HG03066 (cell line): ENCODE measurements around the gene FCGR1A.
"Not testable (repeated sequence)": the region's sequence is repeated elsewhere in the genome, so short reads cannot be mapped to it uniquely, and the experiment has no call there.

Source experiments
- ATAC-seq: cut with Tn5 transposase; IDR thresholded peaks from one replicate; pipeline ENCODE4 v1.9.1; 2021; ENCODE audit warnings: low read depth; ENCODE audit not compliant: unreplicated experiment

FCGR1A gene

DNA sequence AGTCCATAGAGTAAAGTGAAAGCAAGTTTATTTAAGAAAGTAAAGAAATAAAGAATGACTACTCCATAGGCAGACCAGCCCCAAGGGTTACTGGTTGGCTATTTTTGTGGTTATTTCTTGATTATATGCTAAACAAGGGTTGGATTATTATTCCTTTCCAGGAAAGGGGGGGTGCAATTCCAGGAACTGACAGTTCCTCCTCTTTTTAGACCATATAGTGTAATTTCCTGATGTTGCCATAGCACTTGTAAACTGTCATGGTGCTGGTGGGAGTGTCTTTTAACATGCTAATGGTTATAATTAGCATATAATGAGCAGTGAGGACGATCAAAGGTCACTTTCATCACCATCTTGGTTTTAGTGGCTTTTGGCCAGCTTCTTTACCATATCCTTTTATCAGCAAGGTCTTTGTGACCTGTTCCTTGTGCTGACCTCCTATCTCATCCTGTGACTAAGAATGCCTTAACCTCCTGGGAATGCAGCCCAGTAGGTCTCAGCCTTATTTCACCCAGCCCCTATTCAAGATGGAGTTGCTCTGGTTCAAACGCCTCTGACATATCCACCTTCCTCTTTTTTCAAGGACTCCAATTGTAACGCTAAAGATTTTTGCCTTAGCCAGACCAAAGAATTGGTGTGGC lies 6.9 kb upstream of the FCGR1A start:
- not testable (repeated sequence) for ATAC-seq

DNA sequence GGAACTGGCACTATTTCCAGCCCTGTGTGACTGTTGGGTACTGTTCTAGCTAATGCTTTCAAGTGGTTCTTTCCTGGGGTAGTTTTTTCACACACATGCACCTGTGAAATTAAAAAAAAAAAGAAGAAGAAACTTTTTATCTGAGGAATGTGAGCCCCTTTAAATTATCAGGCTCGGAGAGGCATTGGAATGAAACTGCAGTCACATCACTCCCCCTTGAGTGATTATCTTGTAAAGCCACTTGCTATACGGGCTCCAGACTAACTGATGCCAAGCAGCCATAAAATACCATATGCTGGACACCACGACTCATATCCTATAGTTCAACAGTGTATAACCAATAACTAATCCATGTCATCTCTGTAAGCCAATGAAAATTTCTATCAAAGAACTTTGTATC lies 5.4 kb upstream of the FCGR1A start:
- ATAC-seq = not testable (repeated sequence)

DNA sequence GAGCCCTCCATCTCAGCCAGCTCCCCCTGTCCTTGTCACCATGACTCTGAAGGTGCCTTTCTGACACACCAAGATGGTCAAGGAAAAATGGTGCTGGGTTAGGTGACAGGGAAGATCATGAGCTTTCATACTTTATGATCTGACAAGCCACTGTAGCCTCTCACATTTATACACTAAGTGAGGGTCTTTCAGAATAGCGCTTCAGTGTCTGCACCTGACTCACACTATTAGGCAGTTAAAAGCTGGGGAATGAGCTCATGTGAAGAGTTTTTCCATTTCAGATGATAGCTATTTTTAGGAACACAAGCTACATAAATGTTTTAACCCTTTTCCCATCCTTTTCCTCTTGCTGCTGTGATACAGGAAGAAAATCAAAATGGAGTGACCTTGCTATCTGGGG lies 4.2 kb upstream of the FCGR1A start:
- ATAC-seq = not testable (repeated sequence)

DNA sequence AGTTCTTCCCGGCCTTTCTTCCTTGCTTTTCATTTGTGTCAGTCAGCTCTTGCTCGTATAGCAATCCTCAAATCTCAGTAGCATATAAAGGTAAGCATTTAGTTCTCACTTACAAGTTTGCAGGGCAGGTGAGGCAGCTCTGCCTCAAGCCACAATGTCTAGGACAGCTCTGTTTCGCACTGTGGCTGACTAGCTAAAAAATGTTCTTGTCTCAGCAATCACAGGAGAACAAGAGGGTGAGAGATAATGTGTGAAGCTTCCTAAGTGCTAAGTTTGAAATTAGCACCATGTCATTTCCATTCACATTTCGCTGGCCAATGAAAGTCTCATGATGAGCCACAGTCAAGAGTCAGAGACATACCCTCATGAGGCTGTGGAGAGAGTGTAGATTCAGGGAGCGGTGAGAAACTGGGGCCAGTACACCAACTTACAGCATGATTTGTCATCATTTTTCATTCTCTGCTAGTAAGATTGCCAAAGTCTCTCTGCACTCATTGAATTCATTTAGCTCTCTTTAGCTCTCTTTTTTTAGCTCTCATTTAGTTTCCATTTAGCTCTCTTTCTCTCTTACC lies 995 bp upstream of the FCGR1A start:
- ATAC-seq = not testable (repeated sequence)

DNA sequence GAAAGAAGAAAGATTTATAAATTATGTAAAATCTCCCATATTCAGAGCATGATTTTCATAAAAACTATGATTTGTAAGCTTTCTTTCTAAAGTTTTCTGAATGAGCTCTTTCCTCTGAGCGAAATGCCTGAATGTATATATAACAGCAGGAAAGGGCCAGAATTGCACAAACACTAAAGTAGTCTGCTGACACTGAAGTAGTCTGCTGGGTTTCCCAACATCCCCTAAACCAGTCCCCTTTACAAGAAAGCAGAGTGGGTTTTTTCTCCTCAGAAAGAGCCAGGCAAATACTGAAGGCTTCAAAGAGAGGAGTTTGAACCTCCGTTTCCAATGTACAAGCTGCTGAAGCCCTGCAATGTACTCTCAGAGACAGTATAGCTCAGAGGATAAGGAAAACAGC lies 795 bp downstream of the FCGR1A start:
- not testable (repeated sequence) for ATAC-seq

DNA sequence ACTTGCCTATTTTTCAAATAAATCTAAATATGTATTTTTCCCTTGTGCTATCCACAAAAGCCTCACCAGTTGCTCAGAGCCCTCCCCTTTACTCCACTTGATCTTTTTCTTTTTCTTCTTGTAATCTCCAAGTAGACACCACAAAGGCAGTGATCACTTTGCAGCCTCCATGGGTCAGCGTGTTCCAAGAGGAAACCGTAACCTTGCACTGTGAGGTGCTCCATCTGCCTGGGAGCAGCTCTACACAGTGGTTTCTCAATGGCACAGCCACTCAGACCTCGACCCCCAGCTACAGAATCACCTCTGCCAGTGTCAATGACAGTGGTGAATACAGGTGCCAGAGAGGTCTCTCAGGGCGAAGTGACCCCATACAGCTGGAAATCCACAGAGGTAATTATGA lies 1.4 kb downstream of the FCGR1A start:
- not testable (repeated sequence) for ATAC-seq

DNA sequence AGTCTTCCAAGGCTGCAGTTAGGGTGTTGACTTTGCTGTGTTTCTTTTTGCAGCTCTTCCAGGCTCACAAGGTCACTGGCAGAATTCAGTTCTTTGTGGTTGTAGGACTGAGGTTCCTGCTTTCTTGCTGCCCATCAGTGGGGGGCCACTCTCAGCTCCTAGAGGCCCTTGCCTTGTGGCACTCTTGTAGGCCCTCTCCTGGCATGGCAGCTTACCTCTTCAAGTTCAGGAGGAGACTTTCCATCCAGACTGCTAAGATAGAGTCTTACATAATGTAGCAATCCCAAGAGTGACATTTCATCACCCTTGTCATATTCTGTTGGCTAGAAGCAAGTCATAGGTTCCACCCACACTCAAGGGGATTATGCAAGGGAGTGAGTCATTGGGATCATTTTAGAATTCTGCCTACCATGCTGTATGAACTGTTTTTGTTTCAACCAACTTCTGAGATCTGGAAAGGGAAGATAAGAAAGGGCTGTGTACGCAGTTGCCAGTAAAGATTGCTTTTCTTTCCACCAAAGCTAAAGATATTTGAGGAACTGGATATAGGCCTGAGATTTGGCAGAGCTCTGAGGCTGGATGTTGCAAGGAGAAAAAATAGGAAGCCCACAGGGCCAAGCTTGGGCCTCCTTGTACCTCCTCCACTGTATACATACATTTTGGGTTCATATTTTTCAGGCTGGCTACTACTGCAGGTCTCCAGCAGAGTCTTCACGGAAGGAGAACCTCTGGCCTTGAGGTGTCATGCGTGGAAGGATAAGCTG lies 5.4 kb downstream of the FCGR1A start:
- ATAC-seq = not testable (repeated sequence)

DNA sequence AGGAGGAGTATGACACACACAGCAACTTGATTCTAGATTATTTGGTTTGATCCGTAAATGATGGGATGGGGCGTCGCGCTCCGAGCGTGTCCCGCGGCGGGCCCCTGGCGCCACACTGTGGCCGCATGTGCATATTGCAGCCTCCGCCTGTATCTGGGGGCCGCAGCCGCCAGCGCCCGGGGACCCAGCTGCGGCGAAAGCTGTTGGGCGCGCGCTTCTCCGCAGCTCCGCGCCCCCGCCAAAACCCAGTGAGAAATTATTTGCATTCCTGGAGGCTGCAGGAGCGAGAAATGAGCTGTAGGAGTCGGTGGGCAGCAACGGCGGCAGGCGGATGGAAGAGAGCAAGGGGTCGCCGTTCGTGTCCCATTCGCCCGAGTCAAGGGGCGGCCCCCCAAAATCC lies 10.0 kb downstream of the FCGR1A start:
- ATAC-seq = peak; percentile 77

DNA sequence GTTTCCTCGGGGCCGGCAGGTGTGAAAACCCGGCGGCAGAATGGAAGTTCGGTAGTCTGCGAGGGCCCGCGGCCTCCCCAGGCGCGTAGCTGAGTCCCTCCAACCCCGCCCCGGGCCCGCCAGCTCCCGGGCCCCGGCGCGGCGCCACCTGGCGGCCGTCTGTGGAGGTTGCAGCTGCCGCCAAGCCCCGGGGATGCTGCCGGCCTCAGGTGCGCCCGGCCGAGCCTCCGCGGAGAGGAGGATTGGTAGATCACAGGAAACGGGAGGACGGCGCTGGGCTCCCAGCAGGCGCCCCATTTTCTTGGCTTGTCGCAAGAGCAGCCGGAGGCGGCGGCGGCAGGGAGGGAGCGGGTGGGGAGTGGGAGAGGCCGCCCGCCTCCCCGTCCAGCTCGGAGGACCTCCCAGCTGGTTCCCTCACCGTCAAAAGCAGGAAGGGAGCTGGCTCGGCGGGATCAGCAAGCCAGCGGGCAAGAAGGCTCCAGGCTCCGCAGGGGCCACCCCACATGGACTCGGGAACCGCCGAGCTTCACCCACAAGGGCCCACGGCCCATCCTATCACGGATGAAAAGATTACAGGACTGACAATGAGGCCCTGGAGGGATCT lies 10.5 kb downstream of the FCGR1A start:
- peak; percentile 90 for ATAC-seq

DNA sequence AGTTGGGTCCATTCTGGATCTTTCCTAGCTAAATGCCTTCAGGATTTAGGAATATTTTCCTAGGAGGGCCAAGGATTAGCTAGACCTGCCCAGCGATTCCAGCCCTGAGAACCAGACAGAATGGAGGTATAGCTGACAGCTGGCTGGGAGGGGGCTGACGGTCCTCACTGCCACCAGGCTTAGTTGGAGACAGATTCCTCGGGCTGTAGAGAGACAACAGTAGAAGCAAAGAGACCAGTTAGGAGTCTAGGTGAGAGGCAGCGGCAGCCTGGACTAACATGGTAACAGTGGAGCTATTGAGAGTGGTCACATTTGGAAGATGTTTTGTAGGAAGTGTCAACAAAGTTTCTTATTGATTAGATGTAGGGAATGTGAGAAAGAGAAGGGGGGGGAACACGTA lies 11.4 kb downstream of the FCGR1A start:
- not testable (repeated sequence) for ATAC-seq

DNA sequence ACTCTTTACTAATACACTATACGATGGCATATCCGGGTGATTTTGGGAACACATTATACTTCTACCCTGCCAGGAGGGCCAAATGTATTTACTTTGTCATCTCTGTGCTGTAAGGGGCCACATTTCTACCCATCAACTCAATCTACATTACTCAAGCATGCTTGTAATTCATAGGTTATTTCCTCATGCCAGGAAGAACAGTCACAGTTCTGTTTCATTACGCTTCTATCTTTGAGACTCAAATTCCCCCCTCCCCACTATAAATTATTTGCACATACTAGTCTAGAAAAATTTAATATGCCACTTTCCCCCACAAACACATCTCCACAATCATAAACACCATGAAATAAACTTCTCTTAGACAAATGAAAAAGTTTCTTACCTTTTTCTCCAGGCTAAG lies 19.1 kb downstream of the FCGR1A start:
- ATAC-seq = not testable (repeated sequence)

DNA sequence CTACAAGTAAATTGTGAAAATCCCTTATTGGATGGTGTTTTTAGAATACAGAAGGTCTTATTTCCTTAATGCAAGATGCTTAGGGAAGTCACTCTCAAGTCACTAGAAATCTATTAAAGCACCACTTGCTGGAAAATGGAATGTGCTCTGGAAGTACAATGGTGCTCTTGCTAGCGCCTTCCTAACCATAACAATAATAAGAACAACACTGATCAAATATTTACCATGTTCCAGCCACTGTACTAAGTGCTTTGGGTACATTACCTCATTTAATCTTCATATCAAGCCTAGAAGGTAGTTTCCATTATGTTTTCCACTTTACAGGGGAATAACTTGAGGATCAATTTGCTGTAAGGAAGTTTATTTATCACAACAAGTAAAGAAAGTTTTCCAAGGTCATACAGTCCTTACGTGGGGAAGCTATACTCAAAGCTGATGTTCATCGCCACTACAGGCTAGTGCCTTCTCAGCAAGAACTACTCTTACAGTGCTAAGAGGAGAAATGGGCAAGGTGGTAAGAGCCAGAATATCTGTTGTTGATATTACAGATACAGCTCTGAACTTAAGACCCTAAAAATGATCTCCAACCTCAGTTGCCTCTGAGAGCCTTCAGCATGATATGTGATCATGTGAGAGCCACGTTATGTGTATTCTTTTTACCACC lies 22.1 kb downstream of the FCGR1A start:
- not testable (repeated sequence) for ATAC-seq

DNA sequence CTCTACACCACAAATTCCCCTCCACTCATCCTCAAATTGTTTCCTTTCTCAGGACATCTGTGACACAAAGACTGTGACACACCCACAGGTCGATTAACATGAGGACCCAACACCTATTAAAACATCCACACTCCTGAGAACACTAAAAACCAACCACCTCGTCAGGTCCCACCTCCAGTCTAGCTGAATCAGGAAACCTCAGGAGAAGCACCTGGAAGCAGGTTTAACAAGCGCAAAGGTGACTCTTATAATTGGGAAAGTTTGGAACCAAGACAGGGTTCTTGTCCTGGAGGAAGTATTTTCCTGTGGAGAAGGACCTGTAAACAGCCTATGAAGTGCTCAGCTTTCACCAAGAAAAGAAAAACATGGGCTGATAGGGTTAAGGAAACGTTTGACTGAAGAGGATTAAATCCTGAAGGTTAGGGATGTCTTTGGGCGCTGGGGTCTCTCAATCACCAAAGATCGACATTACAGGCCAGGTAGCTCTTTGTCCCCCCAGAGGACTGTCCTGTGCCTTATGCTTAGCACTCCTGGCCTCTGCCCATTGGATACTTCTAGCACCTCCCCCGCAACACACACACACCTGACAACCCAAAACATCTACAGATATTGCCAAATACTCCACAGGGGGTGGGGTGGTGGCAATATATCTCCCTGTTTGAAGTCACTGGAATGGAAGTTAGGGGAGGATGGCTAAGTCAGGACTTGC lies 28.4 kb downstream of the FCGR1A start:
- not testable (repeated sequence) for ATAC-seq

DNA sequence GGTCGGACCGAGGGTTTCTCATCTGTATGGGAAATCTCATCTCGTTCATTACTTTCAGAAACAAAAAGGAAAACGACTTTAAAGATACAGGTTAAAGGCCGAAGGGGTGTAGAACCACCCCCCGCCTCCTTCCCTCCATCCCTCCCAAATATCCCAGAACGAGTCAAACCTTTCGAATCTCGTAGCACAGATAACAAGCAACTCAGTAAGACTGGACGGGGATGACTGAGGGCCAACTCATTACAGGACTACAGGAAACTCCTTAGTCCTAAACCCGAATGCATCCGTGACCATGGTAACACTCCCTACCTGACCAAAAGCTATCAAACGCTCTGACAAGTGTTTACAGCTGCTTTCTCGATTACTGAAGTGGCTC lies 29.0 kb downstream of the FCGR1A start:
- ATAC-seq = peak; percentile 19

DNA sequence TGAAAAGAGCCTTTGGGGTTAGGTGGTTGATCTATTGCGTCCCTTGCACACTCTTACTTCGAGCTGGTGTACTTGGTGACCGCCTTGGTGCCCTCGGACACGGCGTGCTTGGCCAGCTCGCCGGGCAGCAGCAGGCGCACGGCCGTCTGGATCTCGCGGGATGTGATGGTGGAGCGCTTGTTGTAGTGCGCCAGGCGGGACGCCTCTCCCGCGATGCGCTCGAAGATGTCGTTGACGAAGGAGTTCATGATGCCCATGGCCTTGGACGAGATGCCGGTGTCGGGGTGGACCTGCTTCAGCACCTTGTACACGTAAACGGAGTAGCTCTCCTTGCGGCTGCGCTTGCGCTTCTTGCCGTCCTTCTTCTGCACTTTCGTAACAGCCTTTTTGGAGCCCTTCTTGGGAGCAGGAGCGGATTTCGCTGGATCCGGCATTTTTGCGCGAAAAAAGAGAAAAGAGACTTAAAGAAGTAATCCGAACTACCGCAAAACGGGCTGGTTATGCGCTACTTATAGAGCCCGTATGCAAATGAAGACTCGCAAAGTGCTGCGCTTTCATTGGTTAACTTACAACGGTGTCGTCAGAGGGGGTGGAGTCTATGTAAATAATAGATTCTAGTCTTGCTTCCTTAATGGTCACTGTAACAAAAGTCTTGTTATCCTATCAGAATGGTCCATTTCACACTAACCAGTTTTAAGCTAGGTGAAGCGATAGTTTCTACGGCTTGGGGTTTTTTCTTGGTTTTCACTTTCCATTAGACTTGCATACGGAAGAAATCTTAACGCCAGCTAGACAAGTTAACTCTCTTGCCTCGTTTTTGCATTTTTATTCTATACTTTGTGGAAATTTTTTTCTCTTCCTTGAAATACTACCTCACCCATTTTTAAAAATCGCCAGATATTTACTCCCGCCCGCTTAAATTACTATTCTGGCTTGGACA lies 29.7 kb downstream of the FCGR1A start:
- ATAC-seq = peak; percentile 85

DNA sequence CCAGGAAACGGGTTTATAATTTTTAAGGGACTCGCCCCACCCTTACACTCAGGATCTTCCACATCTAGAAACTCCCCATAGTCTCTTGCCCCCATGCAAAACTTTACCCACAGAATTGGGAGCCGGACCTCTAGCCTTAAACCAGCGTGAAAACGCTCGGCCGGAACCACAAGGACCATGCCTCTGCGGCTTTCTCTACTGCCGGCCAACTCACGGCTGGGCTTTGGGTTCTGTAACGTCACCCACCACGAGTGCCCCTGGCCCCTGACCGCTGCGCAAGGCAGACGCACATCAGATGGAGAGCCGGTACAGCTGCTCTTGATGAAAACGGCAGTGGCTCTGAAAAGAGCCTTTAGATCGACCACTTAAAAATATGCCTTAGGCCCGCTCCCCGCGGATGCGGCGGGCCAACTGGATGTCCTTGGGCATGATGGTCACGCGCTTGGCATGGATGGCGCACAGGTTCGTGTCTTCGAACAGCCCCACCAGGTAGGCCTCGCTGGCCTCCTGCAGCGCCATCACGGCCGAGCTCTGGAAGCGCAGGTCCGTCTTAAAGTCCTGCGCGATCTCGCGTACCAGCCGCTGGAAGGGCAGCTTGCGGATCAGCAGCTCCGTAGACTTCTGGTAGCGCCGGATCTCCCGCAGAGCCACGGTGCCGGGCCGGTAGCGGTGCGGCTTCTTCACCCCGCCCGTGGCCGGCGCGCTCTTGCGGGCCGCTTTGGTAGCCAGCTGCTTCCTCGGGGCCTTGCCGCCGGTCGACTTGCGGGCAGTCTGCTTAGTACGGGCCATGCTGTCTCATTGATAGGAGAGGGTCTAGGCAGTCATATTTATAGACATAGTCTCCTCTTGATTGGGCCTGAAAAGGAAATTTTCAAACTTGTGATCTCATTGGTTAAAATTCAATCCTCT lies 30.7 kb downstream of the FCGR1A start:
- ATAC-seq = peak; percentile 38

DNA sequence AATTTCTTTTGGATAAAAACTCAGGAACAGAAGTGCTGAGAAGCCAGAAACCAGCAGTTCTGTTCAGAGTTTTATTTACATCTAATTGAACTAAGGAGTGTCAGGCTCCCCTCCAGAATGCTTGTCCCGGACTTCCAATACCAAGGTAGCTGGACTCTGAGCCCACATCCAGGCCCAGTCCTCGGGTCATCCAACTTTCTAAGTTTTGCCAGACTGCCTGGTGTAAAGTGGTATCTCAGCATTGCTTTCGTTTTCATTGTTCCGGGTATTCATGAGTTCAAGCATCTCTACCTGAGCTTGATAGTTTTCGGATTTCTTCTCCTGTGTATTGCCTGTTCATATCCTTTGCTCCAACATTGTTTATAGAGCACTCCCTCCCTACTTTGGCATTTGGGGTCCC lies 37.9 kb downstream of the FCGR1A start:
- not testable (repeated sequence) for ATAC-seq

DNA sequence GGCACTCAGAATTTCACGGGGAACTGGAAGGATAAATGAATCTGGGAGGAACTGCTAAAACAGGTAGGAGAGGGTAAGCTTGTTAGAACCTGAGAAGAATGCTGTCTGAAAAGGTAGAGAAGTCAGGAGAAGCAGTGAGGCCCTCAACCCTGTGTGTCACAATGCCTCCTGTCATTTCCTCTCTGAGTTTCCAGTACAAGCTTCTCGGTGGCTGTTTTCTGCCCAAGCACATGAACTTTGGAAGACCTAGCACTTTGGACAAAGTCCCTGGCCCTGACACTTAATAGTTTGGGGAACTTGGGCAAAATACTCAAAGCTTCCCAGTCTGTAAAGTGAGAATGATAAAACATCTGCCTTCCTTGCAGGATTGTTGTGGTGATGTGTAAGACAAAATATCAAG lies 44.1 kb downstream of the FCGR1A start:
- not testable (repeated sequence) for ATAC-seq
